AG10803 (cell line): ENCODE results near the gene DHX38.

Experiments used
- DNase-seq: peaks from one replicate; pipeline ENCODE4 v3.0.0; 2010; ENCODE audit warnings: low read depth
- H3K4me3 ChIP-seq: 2 replicates; pipeline ENCODE4 v1.5.1; 2011; ENCODE audit warnings: mild to moderate bottlenecking, low read length, control low read depth
- TF ChIP-seq, protein P1 (sequence below): conservative IDR thresholded peaks from 2 replicates; pipeline ENCODE4 v1.5.1; 2011; ENCODE audit warnings: mild to moderate bottlenecking, low read length, control low read depth, inconsistent platforms

The DHX38 gene

DNA sequence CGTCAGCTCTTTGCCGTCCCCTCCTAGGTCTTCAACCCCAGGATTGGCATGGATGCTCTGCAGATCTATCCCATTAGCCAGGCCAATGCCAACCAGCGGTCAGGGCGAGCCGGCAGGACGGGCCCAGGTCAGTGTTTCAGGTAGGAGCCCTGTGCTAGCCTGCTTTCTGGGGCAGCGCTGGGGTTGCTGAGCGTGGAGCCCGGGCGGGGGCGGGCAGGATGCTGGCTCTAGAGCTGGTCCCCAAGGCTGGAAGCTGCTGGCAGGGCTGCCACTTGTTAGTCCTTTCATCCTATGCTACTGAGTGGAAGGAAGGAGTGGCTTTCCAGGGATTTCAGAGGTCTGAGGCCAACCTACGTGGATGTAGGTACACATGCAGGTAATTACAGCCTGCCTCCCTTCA lies 12.3 kb downstream of the DHX38 start:
- no peak for DNase-seq
- H3K4me3 ChIP-seq = no peak overlapping the region
- TF ChIP-seq, protein P1, sequence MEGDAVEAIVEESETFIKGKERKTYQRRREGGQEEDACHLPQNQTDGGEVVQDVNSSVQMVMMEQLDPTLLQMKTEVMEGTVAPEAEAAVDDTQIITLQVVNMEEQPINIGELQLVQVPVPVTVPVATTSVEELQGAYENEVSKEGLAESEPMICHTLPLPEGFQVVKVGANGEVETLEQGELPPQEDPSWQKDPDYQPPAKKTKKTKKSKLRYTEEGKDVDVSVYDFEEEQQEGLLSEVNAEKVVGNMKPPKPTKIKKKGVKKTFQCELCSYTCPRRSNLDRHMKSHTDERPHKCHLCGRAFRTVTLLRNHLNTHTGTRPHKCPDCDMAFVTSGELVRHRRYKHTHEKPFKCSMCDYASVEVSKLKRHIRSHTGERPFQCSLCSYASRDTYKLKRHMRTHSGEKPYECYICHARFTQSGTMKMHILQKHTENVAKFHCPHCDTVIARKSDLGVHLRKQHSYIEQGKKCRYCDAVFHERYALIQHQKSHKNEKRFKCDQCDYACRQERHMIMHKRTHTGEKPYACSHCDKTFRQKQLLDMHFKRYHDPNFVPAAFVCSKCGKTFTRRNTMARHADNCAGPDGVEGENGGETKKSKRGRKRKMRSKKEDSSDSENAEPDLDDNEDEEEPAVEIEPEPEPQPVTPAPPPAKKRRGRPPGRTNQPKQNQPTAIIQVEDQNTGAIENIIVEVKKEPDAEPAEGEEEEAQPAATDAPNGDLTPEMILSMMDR = no peak

- TF ChIP-seq, protein P1 = no peak
- no peak overlapping the region for H3K4me3 ChIP-seq
Observed at GRCh38 chr16:72107371-72107770, 13.7 kb downstream of the DHX38 start.

DNA sequence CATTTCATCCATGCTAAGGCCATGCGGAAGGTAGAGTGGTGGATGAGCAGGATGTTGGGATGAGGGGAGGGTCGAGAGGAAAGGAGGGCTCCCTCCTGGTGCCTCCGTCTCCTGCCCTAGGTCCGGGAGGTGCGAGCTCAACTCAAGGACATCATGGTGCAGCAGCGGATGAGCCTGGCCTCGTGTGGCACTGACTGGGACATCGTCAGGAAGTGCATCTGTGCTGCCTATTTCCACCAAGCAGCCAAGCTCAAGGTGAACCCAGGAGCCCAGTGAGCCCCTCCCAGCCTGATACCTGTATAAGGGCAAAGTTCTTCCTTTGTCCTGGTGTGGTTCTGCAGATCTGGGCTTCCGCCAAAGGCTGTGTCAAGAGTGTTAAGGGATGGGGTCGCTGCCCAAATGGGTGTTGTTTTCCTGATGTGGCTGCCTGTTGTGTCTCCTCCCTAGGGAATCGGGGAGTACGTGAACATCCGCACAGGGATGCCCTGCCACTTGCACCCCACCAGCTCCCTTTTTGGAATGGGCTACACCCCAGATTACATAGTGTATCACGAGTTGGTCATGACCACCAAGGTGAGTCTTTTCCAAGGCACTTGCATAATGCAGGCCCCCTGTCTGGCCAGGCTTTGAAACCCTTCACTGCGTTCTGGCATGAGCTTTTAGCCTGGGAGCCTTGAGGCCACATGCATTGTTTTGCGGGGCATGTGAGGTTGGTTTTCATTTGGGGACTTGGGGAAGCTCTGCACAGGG lies 14.9 kb downstream of the DHX38 start:
- TF ChIP-seq, protein P1 = no peak
- H3K4me3 ChIP-seq = no peak overlapping the region
- DNase-seq = no peak

More at GRCh38 chr16:72107371-72107770, 13.7 kb downstream of the DHX38 start:
- DNase-seq = no peak

GRCh38 chr16:72109300-72109699 lies 15.7 kb downstream of the DHX38 start:
- H3K4me3 ChIP-seq = no peak overlapping the region
- TF ChIP-seq, protein P1 = no peak
- no peak for DNase-seq

GRCh38 chr16:72109966-72110530 lies 16.4 kb downstream of the DHX38 start:
- no peak overlapping the region for H3K4me3 ChIP-seq
- TF ChIP-seq, protein P1 = no peak
- no peak for DNase-seq

- H3K4me3 ChIP-seq = no peak overlapping the region
- no peak for DNase-seq
- TF ChIP-seq, protein P1 = no peak
Observed at GRCh38 chr16:72110662-72111615, 17.3 kb downstream of the DHX38 start.
